CD4-positive, alpha-beta T cell (primary cell): Measurements from ENCODE around the gene SCUBE1. TPM values are rescaled to one million over a fixed set of nuclear protein-coding genes. Genes with fewer than 3 reads are reported as not detected.

Experiments
- ATAC-seq: fragments of 200-7000 bp; cut with Tn5 transposase; one replicate; pipeline ENCODE4 v1.10.0; 2022; ENCODE audit warnings: mild to moderate bottlenecking; ENCODE audit not compliant: poor library complexity
- CTCF ChIA-PET: fragments of 350-600 bp; sonication (Branson Sonifier 250); formaldehyde crosslinking; loops from one replicate; lab custom pipeline; 2021; ENCODE audit warnings: antibody characterized with exemption, inconsistent platforms; lab: Charles Lee
- POLR2A ChIA-PET: fragments of 350-600 bp; sonication (Branson Sonifier 250); formaldehyde crosslinking; loops from one replicate; lab custom pipeline; 2021; ENCODE audit warnings: antibody characterized with exemption, inconsistent platforms; lab: Charles Lee
- DNase-seq, 14 experiments: peaks; one replicate each; pipeline ENCODE4 v3.0.0-alpha.2; 2013 to 2020; ENCODE audit warnings: mixed read lengths in 2 of 14
- H3K27ac ChIP-seq, 2 donors: one replicate each; pipeline versions ENCODE4 v1.5.1 to v1.7.0; 2013; ENCODE audit warnings: low read length in 2 of 2, low read depth in 1 of 2, mild to moderate bottlenecking in 1 of 2
- H3K27me3 ChIP-seq, 2 experiments: 1 replicate in 1 of 2; 2 replicates in 1 of 2; pipeline versions ENCODE4 v1.6.1 to v1.7.0; 2013; ENCODE audit warnings: low read length in 2 of 2, control low read depth in 1 of 2, mild to moderate bottlenecking in 1 of 2, moderate library complexity in 1 of 2; ENCODE audit not compliant: insufficient read depth in 2 of 2, control insufficient read depth in 1 of 2
- H3K36me3 ChIP-seq: one replicate; pipeline ENCODE4 v1.6.1; 2013; ENCODE audit warnings: low read length, control low read depth; ENCODE audit not compliant: insufficient read depth
- H3K4me1 ChIP-seq: one replicate; pipeline ENCODE4 v1.6.1; 2013; ENCODE audit warnings: low read length, control low read depth; ENCODE audit not compliant: insufficient read depth
- H3K4me3 ChIP-seq: one replicate; pipeline ENCODE4 v1.5.1; 2013; ENCODE audit warnings: mild to moderate bottlenecking, low read length, moderate library complexity
- H3K9me3 ChIP-seq, 2 experiments: 1 replicate in 1 of 2; 2 replicates in 1 of 2; pipeline versions ENCODE4 v1.6.1 to v1.7.0; 2013; ENCODE audit warnings: low read length in 2 of 2, mild to moderate bottlenecking in 2 of 2, control low read depth in 1 of 2, moderate library complexity in 1 of 2; ENCODE audit not compliant: control insufficient read depth in 1 of 2, insufficient read depth in 1 of 2
- H3K27ac Mint-ChIP-seq: one replicate; pipeline ENCODE4 v1.8.0; 2020; ENCODE audit warnings: mixed read lengths
- H3K27me3 Mint-ChIP-seq: one replicate; pipeline ENCODE4 v1.8.0; 2021; ENCODE audit warnings: mixed read lengths
- H3K36me3 Mint-ChIP-seq: one replicate; pipeline ENCODE4 v1.8.0; 2021; ENCODE audit warnings: low read depth, mixed read lengths
- H3K4me1 Mint-ChIP-seq: one replicate; pipeline ENCODE4 v1.8.0; 2021; ENCODE audit warnings: low read depth, mixed read lengths
- H3K4me3 Mint-ChIP-seq: one replicate; pipeline ENCODE4 v1.8.0; 2020; ENCODE audit warnings: mild to moderate bottlenecking, mixed read lengths
- H3K9me3 Mint-ChIP-seq: one replicate; pipeline ENCODE4 v1.8.0; 2020; ENCODE audit warnings: mixed read lengths
- intact Hi-C, 2 experiments: fragments of 100-400 bp; cut with DNase I in 1 of 2; cut with micrococcal nuclease in 1 of 2; formaldehyde crosslinking; loops; one replicate each; pipeline versions ENCODE4 v1.15.1 to v1.9.0; 2023 to 2025; cut with DNase I, micrococcal nuclease
- total RNA-seq, 174 experiments: library from RNA in 2 of 174; stranded (reverse) in 2 of 174; gene quantifications; one replicate each; pipeline ENCODE4 v1.2.3 and lab custom pipeline; 2021 to 2026
- TF ChIP-seq, protein P1 (sequence below): fragments of 200-600 bp; IDR thresholded peaks from one replicate; pipeline ENCODE4 v1.8.0; 2022; ENCODE audit warnings: antibody characterized with exemption, mild to moderate bottlenecking

SCUBE1 gene
- total RNA-seq, 2 experiments from 2014 or later, result not detected

DNA sequence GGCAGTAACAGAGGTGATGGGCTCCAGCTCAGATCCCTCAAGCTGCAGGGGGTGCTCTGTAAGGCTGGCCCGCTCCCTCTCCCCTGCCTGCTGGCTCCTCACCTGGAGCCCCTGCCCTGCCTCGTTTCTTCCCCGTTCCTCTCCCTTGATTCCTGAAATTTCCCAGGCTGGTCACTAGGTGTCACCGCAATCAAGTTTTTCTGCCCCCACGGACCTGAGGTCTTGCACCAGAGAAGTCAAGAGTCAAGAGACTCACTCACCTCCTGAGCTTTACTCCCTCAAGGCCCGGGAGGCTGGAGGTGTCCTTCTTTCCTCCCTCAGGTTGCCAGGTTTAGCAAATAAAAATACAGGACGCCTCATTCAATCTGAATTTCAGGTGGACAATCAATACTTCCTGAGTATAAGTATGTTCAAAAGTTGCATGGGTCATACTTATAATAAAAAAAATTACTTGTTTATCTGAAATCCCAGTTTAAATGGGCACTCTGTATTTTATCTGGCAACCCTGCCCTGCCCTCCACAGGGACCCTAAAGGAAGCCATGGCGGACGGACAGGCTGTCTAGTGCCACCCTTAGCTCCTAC, 69.2 kb downstream of the SCUBE1 start:
- no peaks in the 10 kb centered on the region for H3K36me3 Mint-ChIP-seq
- DNase-seq, result peak in 11 of 14 experiments; percentile 8 to 73 (median 15)
- TF ChIP-seq, protein P1, sequence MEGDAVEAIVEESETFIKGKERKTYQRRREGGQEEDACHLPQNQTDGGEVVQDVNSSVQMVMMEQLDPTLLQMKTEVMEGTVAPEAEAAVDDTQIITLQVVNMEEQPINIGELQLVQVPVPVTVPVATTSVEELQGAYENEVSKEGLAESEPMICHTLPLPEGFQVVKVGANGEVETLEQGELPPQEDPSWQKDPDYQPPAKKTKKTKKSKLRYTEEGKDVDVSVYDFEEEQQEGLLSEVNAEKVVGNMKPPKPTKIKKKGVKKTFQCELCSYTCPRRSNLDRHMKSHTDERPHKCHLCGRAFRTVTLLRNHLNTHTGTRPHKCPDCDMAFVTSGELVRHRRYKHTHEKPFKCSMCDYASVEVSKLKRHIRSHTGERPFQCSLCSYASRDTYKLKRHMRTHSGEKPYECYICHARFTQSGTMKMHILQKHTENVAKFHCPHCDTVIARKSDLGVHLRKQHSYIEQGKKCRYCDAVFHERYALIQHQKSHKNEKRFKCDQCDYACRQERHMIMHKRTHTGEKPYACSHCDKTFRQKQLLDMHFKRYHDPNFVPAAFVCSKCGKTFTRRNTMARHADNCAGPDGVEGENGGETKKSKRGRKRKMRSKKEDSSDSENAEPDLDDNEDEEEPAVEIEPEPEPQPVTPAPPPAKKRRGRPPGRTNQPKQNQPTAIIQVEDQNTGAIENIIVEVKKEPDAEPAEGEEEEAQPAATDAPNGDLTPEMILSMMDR, result peak; percentile 49
- Histone ChIP-seq H3K27ac (no peak overlapping the region), H3K4me1 (peaks cover 4% of the 10 kb centered on the region), H3K27me3 (no peaks in the 10 kb centered on the region), H3K9me3 (no peaks in the 10 kb centered on the region), H3K36me3 (no peaks in the 10 kb centered on the region), H3K4me3 (no peak overlapping the region)
- H3K27ac Mint-ChIP-seq, result no peak overlapping the region
- POLR2A ChIA-PET, result interaction anchor here (1.3 kb wide), 1 partner anchor 73 kb away, joined by 5 read pairs; no protein-coding TSS in a partner anchor
- no peak overlapping the region for H3K4me3 Mint-ChIP-seq
- intact Hi-C loops, result loop anchor here (1.0 to 5.0 kb wide), 4 partner anchors 42 to 113 kb away; no protein-coding TSS in a partner anchor
- ATAC-seq, result no peak
- no peaks in the 10 kb centered on the region for H3K9me3 Mint-ChIP-seq
- CTCF ChIA-PET, result interaction anchor here (0.7 to 2.3 kb wide), 3 partner anchors 72 to 86 kb away, joined by 3 to 12 read pairs (median 4); no protein-coding TSS in a partner anchor
- peaks cover 5% of the 10 kb centered on the region for H3K27me3 Mint-ChIP-seq
- no peaks in the 10 kb centered on the region for H3K4me1 Mint-ChIP-seq

DNA sequence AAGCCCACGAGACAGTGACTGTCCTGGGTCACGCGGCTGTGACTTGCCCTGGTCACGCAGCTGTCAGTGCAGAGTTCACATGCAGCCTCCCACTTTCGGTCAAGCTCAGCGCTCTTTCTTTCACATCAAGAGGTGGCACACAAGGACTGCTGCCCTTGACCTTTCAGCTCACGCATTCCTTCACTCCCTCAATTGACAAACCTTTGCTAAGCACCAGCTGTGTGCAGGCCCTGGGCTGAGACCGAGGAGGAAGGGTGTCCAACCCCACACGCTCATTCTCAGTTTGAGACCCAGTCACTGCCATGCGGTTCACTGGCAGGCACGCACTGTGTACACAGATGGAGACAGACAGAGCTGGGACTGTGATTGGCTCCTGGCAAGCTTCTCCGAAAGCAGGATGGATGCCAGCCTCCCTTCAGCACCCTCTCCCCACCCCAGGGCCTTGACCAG, 70.3 kb downstream of the SCUBE1 start:
- H3K36me3 Mint-ChIP-seq, result no peaks in the 10 kb centered on the region
- TF ChIP-seq, protein P1, result no peak
- peaks cover 5% of the 10 kb centered on the region for H3K27me3 Mint-ChIP-seq
- H3K36me3 ChIP-seq, result no peaks in the 10 kb centered on the region
- H3K4me1 ChIP-seq, result no peaks in the 10 kb centered on the region
- H3K9me3 ChIP-seq, result no peaks in the 10 kb centered on the region
- H3K9me3 Mint-ChIP-seq, result no peaks in the 10 kb centered on the region
- no peak overlapping the region for H3K27ac ChIP-seq
- ChIA-PET CTCF (interaction anchor here (0.8 to 2.3 kb wide), 2 partner anchors 73 to 85 kb away, joined by 3 to 12 read pairs; no protein-coding TSS in a partner anchor), POLR2A (no interaction called here)
- no peak overlapping the region for H3K27ac Mint-ChIP-seq
- no peak overlapping the region for H3K4me3 ChIP-seq
- intact Hi-C loops, result loop anchor here in 1 of 2 experiments (5.0 kb wide), 2 partner anchors 41 to 114 kb away; no protein-coding TSS in a partner anchor
- H3K27me3 ChIP-seq, result no peaks in the 10 kb centered on the region
- H3K4me3 Mint-ChIP-seq, result no peak overlapping the region
- ATAC-seq, result no peak
- no peaks in the 10 kb centered on the region for H3K4me1 Mint-ChIP-seq
- no peak for DNase-seq

DNA sequence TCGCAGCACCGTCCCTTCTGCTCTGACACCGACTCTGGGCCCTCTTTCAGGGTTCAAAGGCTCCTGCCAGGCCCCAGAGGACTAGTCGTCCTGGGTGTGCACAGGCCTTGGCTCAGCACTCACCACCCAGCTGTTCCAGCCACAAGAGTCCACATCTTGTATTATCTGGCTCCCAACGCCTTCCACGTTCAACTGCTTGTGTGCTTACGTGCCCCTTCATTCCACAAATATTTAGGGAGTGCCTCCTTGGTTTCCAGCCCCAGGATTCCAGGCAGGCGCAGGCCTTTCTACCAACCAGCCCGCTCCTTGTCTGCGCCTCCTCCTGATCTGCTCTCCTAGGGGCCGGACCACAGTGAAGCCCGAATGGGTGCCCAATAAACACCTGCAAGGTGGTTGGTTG, 70.9 kb downstream of the SCUBE1 start:
- no peaks in the 10 kb centered on the region for H3K36me3 ChIP-seq
- no peak overlapping the region for H3K4me3 ChIP-seq
- Mint-ChIP-seq H3K9me3 (no peaks in the 10 kb centered on the region), H3K36me3 (no peaks in the 10 kb centered on the region), H3K4me1 (no peaks in the 10 kb centered on the region), H3K27ac (no peak overlapping the region), H3K4me3 (no peak overlapping the region), H3K27me3 (peaks cover 5% of the 10 kb centered on the region)
- H3K9me3 ChIP-seq, result no peaks in the 10 kb centered on the region
- TF ChIP-seq, protein P1, result no peak
- POLR2A ChIA-PET, result no interaction called here
- no peaks in the 10 kb centered on the region for H3K27me3 ChIP-seq
- CTCF ChIA-PET, result interaction anchor here (2.3 kb wide), 1 partner anchor 74 kb away, joined by 12 read pairs; no protein-coding TSS in a partner anchor
- H3K27ac ChIP-seq, result no peak overlapping the region
- intact Hi-C loops, result loop anchor here in 1 of 2 experiments (5.0 kb wide), 2 partner anchors 40 to 115 kb away; no protein-coding TSS in a partner anchor
- H3K4me1 ChIP-seq, result no peaks in the 10 kb centered on the region
- ATAC-seq (no peak), DNase-seq (no peak)
